ENCODE measurements around the gene LIMD2.

The LIMD2 gene

DNA sequence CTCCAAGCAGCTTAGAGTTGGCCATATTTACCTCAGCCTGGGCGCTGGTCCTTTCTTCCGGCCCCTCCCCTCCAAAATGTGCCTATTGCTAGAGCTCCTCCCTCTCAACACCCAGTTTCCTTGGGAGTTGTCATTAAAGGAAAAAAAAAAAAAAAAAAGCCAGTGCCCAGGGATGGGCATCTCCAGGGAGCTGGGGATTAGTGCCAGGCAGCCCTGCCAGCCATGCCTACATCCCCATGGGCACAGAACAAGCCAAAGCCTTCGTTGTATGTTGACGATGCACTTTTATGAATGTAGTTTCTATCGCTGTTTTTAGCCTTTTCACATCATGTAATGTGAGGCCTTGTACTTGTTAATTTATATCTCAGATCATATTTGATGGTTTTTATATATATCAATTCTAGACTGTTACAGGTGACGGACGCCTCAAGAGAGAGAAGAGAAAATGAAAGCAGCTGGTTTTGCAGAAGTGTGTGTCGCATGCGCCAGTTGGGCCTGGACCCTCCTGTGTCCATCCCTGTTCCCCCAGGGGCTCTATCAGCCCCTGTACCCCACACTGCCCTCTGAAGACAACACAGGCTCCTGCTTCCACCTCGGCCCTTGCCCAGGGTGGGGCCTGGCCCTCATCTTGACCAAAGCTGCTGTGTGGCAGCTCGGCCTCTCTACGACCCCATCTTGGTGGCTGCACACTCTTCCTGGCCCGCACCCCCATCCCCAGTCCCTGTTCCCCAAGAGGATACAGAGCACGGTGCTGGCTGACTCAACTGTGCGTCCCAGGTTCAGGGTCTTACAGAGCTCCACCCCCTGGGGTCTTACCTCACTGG is 4.8 kb downstream of the LIMD2 start:
- Histone ChIP-seq H3K27ac (ENCODE audit: low read length) (no peak overlapping the region), H3K4me1 (ENCODE audit: control insufficient read depth, insufficient read depth, low read length) (peaks cover 10% of the 10 kb centered on the region), H3K9me3 (ENCODE audit: control insufficient read depth, insufficient read depth, low read length) (no peaks in the 10 kb centered on the region), H3K36me3 (ENCODE audit: control insufficient read depth, insufficient read depth, low read length) (peaks cover 4% of the 10 kb centered on the region; the same call in 1 of the 2 replicates), H3K4me3 (ENCODE audit: low read length) (no peak overlapping the region), H3K27me3 (ENCODE audit: control insufficient read depth, insufficient read depth, low read length) (no peaks in the 10 kb centered on the region)
- no CpG with 5 or more reads among the region's 15 CpGs for WGBS (ENCODE audit: insufficient coverage, insufficient read length)
- DNase-seq (ENCODE audit: low read depth, low spot score), result no peak

DNA sequence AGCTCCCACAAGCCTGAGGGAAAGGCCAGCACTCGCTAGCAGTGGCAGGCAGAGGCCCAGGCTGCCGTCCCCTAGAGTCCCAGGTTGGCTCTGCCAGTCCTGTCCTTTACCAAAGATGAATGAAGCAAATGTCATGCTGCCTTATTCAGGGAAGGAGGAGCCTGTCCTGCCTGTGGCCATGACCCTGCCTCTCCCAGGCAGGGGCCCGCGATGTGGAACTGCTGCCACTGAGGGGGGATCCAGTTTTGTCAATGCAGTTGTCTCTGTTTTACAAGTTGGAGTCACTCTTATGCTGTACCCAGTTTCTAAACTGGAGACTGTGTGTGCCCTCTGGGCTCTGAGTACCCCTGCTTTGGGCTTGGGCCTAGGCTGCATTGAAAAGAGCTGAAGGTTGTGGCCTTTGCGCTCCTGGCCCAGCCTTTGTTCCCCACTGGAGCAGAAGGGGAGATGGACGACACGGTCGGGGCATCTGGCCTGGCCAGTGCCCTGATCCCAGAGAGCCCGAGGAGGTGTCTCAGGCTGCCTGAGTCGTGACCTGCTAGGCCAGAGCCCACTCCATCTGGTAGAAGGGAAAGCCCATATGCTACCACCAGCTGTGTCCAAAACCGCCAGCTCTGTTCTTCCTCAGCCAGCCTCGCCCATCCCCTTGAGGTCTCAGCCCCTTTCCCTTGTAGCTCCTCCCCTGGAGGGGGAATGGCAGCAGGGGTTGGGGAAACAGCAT is 5.5 kb downstream of the LIMD2 start:
- Histone ChIP-seq H3K4me3 (ENCODE audit: low read length) (no peak overlapping the region), H3K36me3 (ENCODE audit: control insufficient read depth, insufficient read depth, low read length) (peaks cover 7% of the 10 kb centered on the region; the same call in 1 of the 2 replicates), H3K27me3 (ENCODE audit: control insufficient read depth, insufficient read depth, low read length) (no peaks in the 10 kb centered on the region), H3K9me3 (ENCODE audit: control insufficient read depth, insufficient read depth, low read length) (no peaks in the 10 kb centered on the region), H3K4me1 (ENCODE audit: control insufficient read depth, insufficient read depth, low read length) (peaks cover 10% of the 10 kb centered on the region), H3K27ac (ENCODE audit: low read length) (no peak overlapping the region)
- WGBS (ENCODE audit: insufficient coverage, insufficient read length), result no CpG with 5 or more reads among the region's 12 CpGs
- no peak for DNase-seq (ENCODE audit: low read depth, low spot score)

DNA sequence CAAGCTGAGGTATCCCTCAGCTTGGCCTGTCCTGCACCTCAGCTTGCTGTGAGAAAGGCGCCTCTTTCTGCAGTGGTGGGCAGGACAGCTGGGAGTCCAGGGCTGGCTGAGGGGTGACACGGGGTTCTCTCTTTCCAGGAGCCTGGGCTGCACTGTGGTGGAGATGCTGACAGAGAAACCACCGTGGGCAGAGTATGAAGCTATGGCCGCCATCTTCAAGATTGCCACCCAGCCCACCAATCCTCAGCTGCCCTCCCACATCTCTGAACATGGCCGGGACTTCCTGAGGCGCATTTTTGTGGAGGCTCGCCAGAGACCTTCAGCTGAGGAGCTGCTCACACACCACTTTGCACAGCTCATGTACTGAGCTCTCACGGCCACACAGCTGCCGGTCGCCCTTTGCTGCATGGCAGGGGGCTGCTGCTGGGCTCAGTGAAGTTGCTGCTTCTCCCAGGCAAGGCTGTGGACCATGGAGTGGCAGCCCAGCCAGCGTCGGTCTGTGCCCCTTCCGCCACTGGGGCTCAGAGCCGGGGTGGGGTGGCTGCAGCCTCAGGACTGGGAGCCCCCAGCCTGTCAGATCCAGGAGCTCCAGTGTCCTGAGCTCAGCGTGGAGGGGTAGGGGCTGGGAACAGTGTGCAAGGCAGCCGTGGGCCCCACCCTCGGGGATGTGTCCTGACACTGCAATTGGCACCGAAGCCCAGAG is 6.4 kb downstream of the LIMD2 start:
- Histone ChIP-seq H3K4me3 (ENCODE audit: low read length) (no peak overlapping the region), H3K36me3 (ENCODE audit: control insufficient read depth, insufficient read depth, low read length) (peaks cover 14% of the 10 kb centered on the region; the same call in 1 of the 2 replicates), H3K9me3 (ENCODE audit: control insufficient read depth, insufficient read depth, low read length) (no peaks in the 10 kb centered on the region), H3K27ac (ENCODE audit: low read length) (no peak overlapping the region), H3K27me3 (ENCODE audit: control insufficient read depth, insufficient read depth, low read length) (no peaks in the 10 kb centered on the region), H3K4me1 (ENCODE audit: control insufficient read depth, insufficient read depth, low read length) (peaks cover 8% of the 10 kb centered on the region)
- DNase-seq (ENCODE audit: low read depth, low spot score), result no peak
- WGBS (ENCODE audit: insufficient coverage, insufficient read length), result no CpG with 5 or more reads among the region's 18 CpGs

DNA sequence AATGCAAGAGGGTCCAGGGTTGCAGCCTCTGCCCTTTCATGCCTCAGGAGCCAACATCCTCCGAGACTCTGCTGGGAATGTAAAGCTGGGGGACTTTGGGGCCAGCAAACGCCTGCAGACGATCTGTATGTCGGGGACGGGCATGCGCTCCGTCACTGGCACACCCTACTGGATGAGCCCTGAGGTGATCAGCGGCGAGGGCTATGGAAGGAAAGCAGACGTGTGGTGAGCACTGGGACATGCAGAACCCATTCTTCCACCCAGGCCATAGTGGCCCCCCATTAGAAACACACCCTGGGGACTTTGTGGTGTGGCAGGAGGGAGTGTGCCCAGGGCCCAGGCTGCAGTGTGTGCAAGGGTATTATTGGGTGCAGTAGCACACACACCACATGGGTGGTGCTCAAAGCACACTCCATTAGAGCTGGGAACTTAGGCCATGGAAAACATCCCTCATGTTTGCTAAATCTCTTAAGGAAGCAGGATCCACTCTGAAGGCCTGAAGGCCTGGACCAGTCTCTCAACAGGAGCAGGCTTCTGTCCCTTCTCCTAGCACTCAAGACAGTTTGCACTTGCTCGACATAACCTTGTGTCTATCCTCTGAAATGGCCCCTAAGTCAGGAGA is 7.6 kb downstream of the LIMD2 start:
- no peak for DNase-seq (ENCODE audit: low read depth, low spot score)
- Histone ChIP-seq H3K27ac (ENCODE audit: low read length) (no peak overlapping the region), H3K4me1 (ENCODE audit: control insufficient read depth, insufficient read depth, low read length) (peaks cover 3% of the 10 kb centered on the region), H3K36me3 (ENCODE audit: control insufficient read depth, insufficient read depth, low read length) (peaks cover 14% of the 10 kb centered on the region; the same call in 1 of the 2 replicates), H3K9me3 (ENCODE audit: control insufficient read depth, insufficient read depth, low read length) (no peaks in the 10 kb centered on the region), H3K27me3 (ENCODE audit: control insufficient read depth, insufficient read depth, low read length) (no peaks in the 10 kb centered on the region), H3K4me3 (ENCODE audit: low read length) (no peak overlapping the region)
- WGBS (ENCODE audit: insufficient coverage, insufficient read length), result no CpG with 5 or more reads among the region's 11 CpGs

DNA sequence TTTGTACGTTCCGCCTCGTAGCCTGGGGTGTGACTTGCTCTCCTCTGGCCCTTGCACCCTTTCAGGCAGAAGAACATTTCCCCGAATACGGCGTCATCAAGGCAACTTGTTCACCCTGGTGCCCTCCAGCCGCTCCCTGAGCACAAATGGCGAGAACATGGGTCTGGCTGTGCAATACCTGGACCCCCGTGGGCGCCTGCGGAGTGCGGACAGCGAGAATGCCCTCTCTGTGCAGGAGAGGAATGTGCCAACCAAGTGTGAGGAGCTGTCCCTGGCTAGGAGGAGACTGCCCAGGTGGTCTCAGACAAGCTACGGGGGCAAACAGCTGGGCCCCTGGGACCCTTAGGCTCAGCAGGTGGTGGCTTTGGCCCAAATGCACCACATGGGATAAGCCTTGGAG is 10.4 kb downstream of the LIMD2 start:
- H3K36me3 ChIP-seq (ENCODE audit: control insufficient read depth, insufficient read depth, low read length), result peaks cover 14% of the 10 kb centered on the region; the same call in 1 of the 2 replicates
- no peaks in the 10 kb centered on the region for H3K27me3 ChIP-seq (ENCODE audit: control insufficient read depth, insufficient read depth, low read length)
- no CpG with 5 or more reads among the region's 14 CpGs for WGBS (ENCODE audit: insufficient coverage, insufficient read length)

DNA sequence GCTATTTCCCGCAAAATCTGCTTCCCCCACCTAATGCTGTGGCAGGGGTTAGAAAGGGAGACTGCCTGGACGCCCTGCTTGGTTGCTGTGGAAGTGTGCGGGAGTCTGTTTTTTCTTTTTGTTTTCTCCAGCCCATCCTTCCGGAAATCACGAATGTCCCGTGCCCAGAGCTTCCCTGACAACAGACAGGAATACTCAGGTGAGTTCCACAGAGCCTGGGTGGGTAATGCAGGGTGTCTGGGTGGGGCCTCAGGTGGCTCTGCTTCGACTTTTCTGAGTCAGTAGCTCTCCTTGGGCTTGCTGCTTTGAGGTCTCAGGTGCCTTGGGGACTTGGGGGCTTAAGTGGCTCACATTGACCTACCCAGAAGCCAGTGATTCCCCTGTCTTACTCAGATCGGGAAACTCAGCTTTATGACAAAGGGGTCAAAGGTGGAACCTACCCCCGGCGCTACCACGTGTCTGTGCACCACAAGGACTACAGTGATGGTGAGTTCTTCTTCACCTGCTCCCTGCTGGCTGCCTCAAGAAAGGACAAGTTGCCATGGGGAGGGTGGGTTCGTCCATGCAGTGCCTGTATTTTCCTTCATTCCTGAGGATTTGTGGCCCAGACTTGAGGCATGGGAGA is 11.4 kb downstream of the LIMD2 start:
- no peaks in the 10 kb centered on the region for H3K9me3 ChIP-seq (ENCODE audit: control insufficient read depth, insufficient read depth, low read length)
- H3K4me3 ChIP-seq (ENCODE audit: low read length), result no peak overlapping the region
- no peak for DNase-seq (ENCODE audit: low read depth, low spot score)
- H3K27me3 ChIP-seq (ENCODE audit: control insufficient read depth, insufficient read depth, low read length), result no peaks in the 10 kb centered on the region
- H3K4me1 ChIP-seq (ENCODE audit: control insufficient read depth, insufficient read depth, low read length), result no peaks in the 10 kb centered on the region
- no CpG with 5 or more reads among the region's 12 CpGs for WGBS (ENCODE audit: insufficient coverage, insufficient read length)
- H3K27ac ChIP-seq (ENCODE audit: low read length), result no peak overlapping the region
- peaks cover 12% of the 10 kb centered on the region; the same call in 1 of the 2 replicates for H3K36me3 ChIP-seq (ENCODE audit: control insufficient read depth, insufficient read depth, low read length)

More for the DNA sequence above, 10.4 kb downstream of the LIMD2 start:
- Histone ChIP-seq H3K4me1 (ENCODE audit: control insufficient read depth, insufficient read depth, low read length) (no peaks in the 10 kb centered on the region), H3K9me3 (ENCODE audit: control insufficient read depth, insufficient read depth, low read length) (no peaks in the 10 kb centered on the region), H3K27ac (ENCODE audit: low read length) (no peak overlapping the region), H3K4me3 (ENCODE audit: low read length) (no peak overlapping the region)
- no peak for DNase-seq (ENCODE audit: low read depth, low spot score)

DNA sequence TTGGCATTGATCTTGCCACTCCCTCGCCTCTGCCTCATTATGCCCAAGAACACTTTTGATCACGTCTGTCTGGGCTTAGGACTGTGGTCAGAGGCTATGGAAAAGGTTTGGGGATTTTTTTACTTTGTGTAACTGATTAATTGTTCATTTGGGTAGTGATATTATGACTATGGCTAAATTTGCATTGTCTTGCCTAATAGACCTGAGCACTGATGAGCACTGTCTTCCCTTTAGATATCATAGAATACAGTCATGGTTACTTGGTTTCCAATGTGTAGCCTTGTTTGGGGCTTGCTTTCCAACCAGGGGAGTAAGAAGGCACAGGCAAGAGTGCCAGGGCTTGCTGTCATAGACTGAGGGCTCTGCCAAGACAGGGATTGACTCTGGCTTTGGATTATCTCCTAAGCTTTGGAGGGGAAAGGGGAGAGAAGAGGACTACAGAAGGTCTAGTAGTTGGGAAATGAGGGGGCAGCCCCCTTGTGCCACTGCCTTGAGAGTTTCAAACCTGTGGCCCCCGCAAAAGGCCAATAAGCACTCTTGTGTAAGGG is 13.7 kb downstream of the LIMD2 start:
- peaks cover 12% of the 10 kb centered on the region; the same call in 1 of the 2 replicates for H3K36me3 ChIP-seq (ENCODE audit: control insufficient read depth, insufficient read depth, low read length)
- H3K27me3 ChIP-seq (ENCODE audit: control insufficient read depth, insufficient read depth, low read length), result no peaks in the 10 kb centered on the region
- no peaks in the 10 kb centered on the region for H3K9me3 ChIP-seq (ENCODE audit: control insufficient read depth, insufficient read depth, low read length)
- no peaks in the 10 kb centered on the region for H3K4me1 ChIP-seq (ENCODE audit: control insufficient read depth, insufficient read depth, low read length)
- DNase-seq (ENCODE audit: low read depth, low spot score), result no peak
- WGBS (ENCODE audit: insufficient coverage, insufficient read length), result no CpG with 5 or more reads among the region's 3 CpGs
- no peak overlapping the region for H3K27ac ChIP-seq (ENCODE audit: low read length)
- no peak overlapping the region for H3K4me3 ChIP-seq (ENCODE audit: low read length)

DNA sequence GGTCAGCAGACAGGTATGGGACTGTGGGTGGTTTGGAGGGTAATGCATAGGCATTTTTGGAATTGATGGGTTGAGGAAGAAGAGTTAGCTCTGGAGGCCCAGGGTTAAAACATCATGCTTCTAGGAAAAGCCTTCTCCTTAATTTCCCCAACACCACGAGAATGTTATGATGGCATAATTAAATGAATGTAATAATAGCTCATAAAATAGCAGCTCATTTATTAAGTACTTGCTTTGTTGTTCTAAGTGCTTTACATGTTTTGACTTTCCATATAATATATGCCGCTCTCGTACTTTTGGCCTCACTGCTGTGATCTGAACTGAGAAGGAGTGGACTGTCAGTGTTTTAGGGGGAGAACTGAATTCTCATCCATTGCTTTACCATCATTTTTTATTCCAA is 14.3 kb downstream of the LIMD2 start:
- Histone ChIP-seq H3K27ac (ENCODE audit: low read length) (no peak overlapping the region), H3K4me1 (ENCODE audit: control insufficient read depth, insufficient read depth, low read length) (no peaks in the 10 kb centered on the region), H3K9me3 (ENCODE audit: control insufficient read depth, insufficient read depth, low read length) (no peaks in the 10 kb centered on the region), H3K36me3 (ENCODE audit: control insufficient read depth, insufficient read depth, low read length) (peaks cover 12% of the 10 kb centered on the region; the same call in 1 of the 2 replicates), H3K27me3 (ENCODE audit: control insufficient read depth, insufficient read depth, low read length) (no peaks in the 10 kb centered on the region), H3K4me3 (ENCODE audit: low read length) (no peak overlapping the region)
- no peak for DNase-seq (ENCODE audit: low read depth, low spot score)
- WGBS (ENCODE audit: insufficient coverage, insufficient read length), result no CpG with 5 or more reads among the region's 3 CpGs

DNA sequence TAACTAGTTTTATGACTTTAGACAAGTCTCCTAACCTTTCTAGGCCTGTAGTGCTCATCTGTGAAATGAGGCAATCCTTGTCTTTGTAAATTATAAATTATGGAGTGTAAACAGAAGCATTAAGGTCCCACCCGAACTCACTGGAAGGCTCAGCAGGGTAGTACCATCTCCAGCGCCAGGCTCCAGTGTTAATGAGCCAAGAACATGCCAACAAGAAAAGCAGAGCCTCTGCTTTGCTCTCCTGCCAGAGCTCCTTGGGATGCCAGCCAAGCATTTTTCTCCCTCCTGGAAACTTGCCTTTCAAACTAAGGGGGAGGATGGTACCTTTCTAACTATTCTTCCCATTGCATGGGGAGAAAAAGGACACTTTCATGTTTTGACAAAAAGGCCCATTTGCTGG is 14.9 kb downstream of the LIMD2 start:
- Histone ChIP-seq H3K27ac (ENCODE audit: low read length) (no peak overlapping the region), H3K9me3 (ENCODE audit: control insufficient read depth, insufficient read depth, low read length) (no peaks in the 10 kb centered on the region), H3K4me1 (ENCODE audit: control insufficient read depth, insufficient read depth, low read length) (no peaks in the 10 kb centered on the region), H3K27me3 (ENCODE audit: control insufficient read depth, insufficient read depth, low read length) (no peaks in the 10 kb centered on the region), H3K36me3 (ENCODE audit: control insufficient read depth, insufficient read depth, low read length) (peaks cover 9% of the 10 kb centered on the region; the same call in 1 of the 2 replicates), H3K4me3 (ENCODE audit: low read length) (no peak overlapping the region)
- WGBS (ENCODE audit: insufficient coverage, insufficient read length), result no CpG with 5 or more reads among the region's 2 CpGs
- no peak for DNase-seq (ENCODE audit: low read depth, low spot score)

Data from iPS DF 6.9 (cell line).